ENCODE measurements around the gene FANCB. TPM values are rescaled to one million over a fixed set of nuclear protein-coding genes. Genes with fewer than 3 reads are reported as not detected.
A peak's percentile ranks its signal among the peaks of the same experiment; 100 is the strongest.

Gene FANCB
- total RNA-seq (1 to 10 TPM; 1.4 to 4.1 TPM), total RNA-seq (4.4 to 5.2 reads per million in 2 donors)

GRCh38 chrX:14872851-14873675 lies at the start of gene FANCB, which contains the start of gene MOSPD2:
TSS of gene FANCB (minus strand) at chrX:14873069. CDS start at chrX:14865510, 7,559 bp downstream.
TSS of gene MOSPD2 (plus strand) at chrX:14873421. CDS start at chrX:14873529, 108 bp downstream.
- peaks cover 3% of the 10 kb centered on the region for H3K4me1 Mint-ChIP-seq
- no peaks in the 10 kb centered on the region for H3K27me3 Mint-ChIP-seq
- H3K27ac Mint-ChIP-seq, result peak within 1 kb of the TSS; percentile 77
- peaks cover 2% of the 10 kb centered on the region for H3K36me3 Mint-ChIP-seq (ENCODE audit: low read depth)
- peak; percentile 86 to 92 (median 88) for DNase-seq
- ATAC-seq, result peak; percentile 92
- no peaks in the 10 kb centered on the region for H3K9me3 ChIP-seq (ENCODE audit: control insufficient read depth, low read length, poor library complexity, severe bottlenecking)
- peak within 1 kb of the TSS; percentile 91 for H3K4me3 Mint-ChIP-seq

- DNase-seq (no peak), ATAC-seq (no peak)
- Mint-ChIP-seq H3K4me3 (no peak overlapping the region), H3K4me1 (no peaks in the 10 kb centered on the region), H3K27me3 (no peaks in the 10 kb centered on the region), H3K36me3 (ENCODE audit: low read depth) (no peaks in the 10 kb centered on the region), H3K27ac (no peak overlapping the region)
- H3K9me3 ChIP-seq (ENCODE audit: control insufficient read depth, low read length, poor library complexity, severe bottlenecking), result no peaks in the 10 kb centered on the region
Measured at GRCh38 chrX:14922437-14922836, 49.6 kb upstream of the FANCB start.

- ATAC-seq, result no peak
- Mint-ChIP-seq H3K27ac (no peak overlapping the region), H3K4me3 (no peak overlapping the region), H3K36me3 (ENCODE audit: low read depth) (peaks cover 2% of the 10 kb centered on the region), H3K4me1 (no peaks in the 10 kb centered on the region), H3K27me3 (no peaks in the 10 kb centered on the region)
- no peaks in the 10 kb centered on the region for H3K9me3 ChIP-seq (ENCODE audit: control insufficient read depth, low read length, poor library complexity, severe bottlenecking)
- no peak for DNase-seq
Measured at GRCh38 chrX:14920196-14920595, 47.3 kb upstream of the FANCB start.

GRCh38 chrX:14919407-14919806 lies 46.5 kb upstream of the FANCB start:
- Mint-ChIP-seq H3K36me3 (ENCODE audit: low read depth) (peaks cover 2% of the 10 kb centered on the region), H3K27me3 (no peaks in the 10 kb centered on the region), H3K27ac (no peak overlapping the region), H3K4me1 (no peaks in the 10 kb centered on the region), H3K4me3 (no peak overlapping the region)
- DNase-seq (no peak), ATAC-seq (no peak)
- no peaks in the 10 kb centered on the region for H3K9me3 ChIP-seq (ENCODE audit: control insufficient read depth, low read length, poor library complexity, severe bottlenecking)

- ATAC-seq, result no peak
- H3K9me3 ChIP-seq (ENCODE audit: control insufficient read depth, low read length, poor library complexity, severe bottlenecking), result no peaks in the 10 kb centered on the region
- H3K36me3 Mint-ChIP-seq (ENCODE audit: low read depth), result peaks cover 2% of the 10 kb centered on the region
Measured at GRCh38 chrX:14916017-14916674, 43.3 kb upstream of the FANCB start.

GRCh38 chrX:14915596-14915995 lies 42.7 kb upstream of the FANCB start:
- DNase-seq (no peak), ATAC-seq (no peak)
- H3K9me3 ChIP-seq (ENCODE audit: control insufficient read depth, low read length, poor library complexity, severe bottlenecking), result no peaks in the 10 kb centered on the region
- Mint-ChIP-seq H3K4me1 (no peaks in the 10 kb centered on the region), H3K4me3 (no peak overlapping the region), H3K27me3 (no peaks in the 10 kb centered on the region), H3K27ac (no peak overlapping the region), H3K36me3 (ENCODE audit: low read depth) (peaks cover 2% of the 10 kb centered on the region)

More at GRCh38 chrX:14916017-14916674, 43.3 kb upstream of the FANCB start:
- DNase-seq, result no peak
- H3K27me3 Mint-ChIP-seq, result no peaks in the 10 kb centered on the region
- H3K27ac Mint-ChIP-seq, result no peak overlapping the region
- no peaks in the 10 kb centered on the region for H3K4me1 Mint-ChIP-seq
- H3K4me3 Mint-ChIP-seq, result no peak overlapping the region

- Mint-ChIP-seq H3K4me1 (no peaks in the 10 kb centered on the region), H3K27me3 (no peaks in the 10 kb centered on the region), H3K4me3 (no peak overlapping the region), H3K36me3 (ENCODE audit: low read depth) (peaks cover 2% of the 10 kb centered on the region), H3K27ac (no peak overlapping the region)
- ATAC-seq (no peak), DNase-seq (no peak)
- H3K9me3 ChIP-seq (ENCODE audit: control insufficient read depth, low read length, poor library complexity, severe bottlenecking), result no peaks in the 10 kb centered on the region
Measured at GRCh38 chrX:14913241-14913640, 40.4 kb upstream of the FANCB start.

GRCh38 chrX:14903891-14904290 lies 31.0 kb upstream of the FANCB start:
- ATAC-seq (no peak), DNase-seq (no peak)
- no peaks in the 10 kb centered on the region for H3K4me1 Mint-ChIP-seq
- H3K4me3 Mint-ChIP-seq, result no peak overlapping the region
- H3K27me3 Mint-ChIP-seq, result no peaks in the 10 kb centered on the region
- H3K27ac Mint-ChIP-seq, result no peak overlapping the region
- peaks cover 2% of the 10 kb centered on the region for H3K36me3 Mint-ChIP-seq (ENCODE audit: low read depth)
- H3K9me3 ChIP-seq (ENCODE audit: control insufficient read depth, low read length, poor library complexity, severe bottlenecking), result no peaks in the 10 kb centered on the region

- H3K36me3 Mint-ChIP-seq (ENCODE audit: low read depth), result peaks cover 2% of the 10 kb centered on the region
Measured at GRCh38 chrX:14902537-14902936, 29.7 kb upstream of the FANCB start.

GRCh38 chrX:14899607-14900006 lies 26.7 kb upstream of the FANCB start:
- H3K4me3 Mint-ChIP-seq, result no peak overlapping the region
- no peak overlapping the region for H3K27ac Mint-ChIP-seq
- H3K9me3 ChIP-seq (ENCODE audit: control insufficient read depth, low read length, poor library complexity, severe bottlenecking), result no peaks in the 10 kb centered on the region
- DNase-seq (no peak), ATAC-seq (no peak)
- no peaks in the 10 kb centered on the region for H3K27me3 Mint-ChIP-seq
- H3K36me3 Mint-ChIP-seq (ENCODE audit: low read depth), result peaks cover 10% of the 10 kb centered on the region
- no peaks in the 10 kb centered on the region for H3K4me1 Mint-ChIP-seq

More at GRCh38 chrX:14902537-14902936, 29.7 kb upstream of the FANCB start:
- Mint-ChIP-seq H3K27me3 (no peaks in the 10 kb centered on the region), H3K27ac (no peak overlapping the region), H3K4me1 (no peaks in the 10 kb centered on the region), H3K4me3 (no peak overlapping the region)
- H3K9me3 ChIP-seq (ENCODE audit: control insufficient read depth, low read length, poor library complexity, severe bottlenecking), result no peaks in the 10 kb centered on the region
- DNase-seq, result no peak
- ATAC-seq, result no peak

GRCh38 chrX:14897042-14897441 lies 24.2 kb upstream of the FANCB start:
- no peaks in the 10 kb centered on the region for H3K4me1 Mint-ChIP-seq
- H3K27ac Mint-ChIP-seq, result no peak overlapping the region
- no peak for DNase-seq
- H3K9me3 ChIP-seq (ENCODE audit: control insufficient read depth, low read length, poor library complexity, severe bottlenecking), result no peaks in the 10 kb centered on the region
- ATAC-seq, result no peak
- no peaks in the 10 kb centered on the region for H3K27me3 Mint-ChIP-seq
- no peak overlapping the region for H3K4me3 Mint-ChIP-seq
- peaks cover 8% of the 10 kb centered on the region for H3K36me3 Mint-ChIP-seq (ENCODE audit: low read depth)

- no peaks in the 10 kb centered on the region for H3K9me3 ChIP-seq (ENCODE audit: control insufficient read depth, low read length, poor library complexity, severe bottlenecking)
- H3K27ac Mint-ChIP-seq, result no peak overlapping the region
- H3K36me3 Mint-ChIP-seq (ENCODE audit: low read depth), result peaks cover 8% of the 10 kb centered on the region
- H3K27me3 Mint-ChIP-seq, result no peaks in the 10 kb centered on the region
- no peaks in the 10 kb centered on the region for H3K4me1 Mint-ChIP-seq
- ATAC-seq (no peak), DNase-seq (no peak)
- H3K4me3 Mint-ChIP-seq, result no peak overlapping the region
Measured at GRCh38 chrX:14896273-14896672, 23.4 kb upstream of the FANCB start.

GRCh38 chrX:14886252-14886651 lies 13.4 kb upstream of the FANCB start:
- ATAC-seq (no peak), DNase-seq (no peak)
- peaks cover 10% of the 10 kb centered on the region for H3K4me1 Mint-ChIP-seq
- H3K9me3 ChIP-seq (ENCODE audit: control insufficient read depth, low read length, poor library complexity, severe bottlenecking), result no peaks in the 10 kb centered on the region
- H3K36me3 Mint-ChIP-seq (ENCODE audit: low read depth), result peaks cover 2% of the 10 kb centered on the region
- no peaks in the 10 kb centered on the region for H3K27me3 Mint-ChIP-seq
- H3K4me3 Mint-ChIP-seq, result no peak overlapping the region
- H3K27ac Mint-ChIP-seq, result no peak overlapping the region
